HepG2 (cell line): Measurements from ENCODE around the gene DIABLO. TPM values are rescaled to one million over a fixed set of nuclear protein-coding genes. Genes with fewer than 3 reads are reported as not detected.

ENCODE experiments used
- EEA1 ChIP-seq: sonication (generic); formaldehyde crosslinking; IDR thresholded peaks from 2 replicates; pipeline ENCODE4 v1.5.1; 2020; ENCODE audit warnings: mild to moderate bottlenecking, missing genetic modification reagents, borderline replicate concordance
- KDM5B ChIP-seq: sonication (generic); formaldehyde crosslinking; IDR thresholded peaks from 2 replicates; pipeline ENCODE4 v1.4.0; 2020; ENCODE audit warnings: missing genetic modification reagents, mild to moderate bottlenecking, borderline replicate concordance
- KLF15 ChIP-seq: sonication (generic); formaldehyde crosslinking; IDR thresholded peaks from 2 replicates; pipeline ENCODE4 v1.8.1; 2023; ENCODE audit warnings: borderline replicate concordance, mild to moderate bottlenecking, inconsistent platforms, missing genetic modification reagents, mixed read lengths
- PHF5A ChIP-seq: IDR thresholded peaks from one replicate; pipeline ENCODE4 v1.6.1; 2018; ENCODE audit warnings: low read depth, missing genetic modification reagents; ENCODE audit not compliant: unreplicated experiment
- RXRA ChIP-seq: sonication (generic); formaldehyde crosslinking; IDR thresholded peaks from 2 replicates; pipeline ENCODE4 v1.5.1; 2020; ENCODE audit warnings: missing genetic modification reagents
- SAP130 ChIP-seq: IDR thresholded peaks from 2 replicates; pipeline ENCODE4 v1.6.1; 2016; ENCODE audit warnings: low read depth
- SP1 ChIP-seq, 2 experiments: fragments of 450-650 bp in 1 of 2; sonication (generic) in 1 of 2; formaldehyde crosslinking in 1 of 2; IDR thresholded peaks; 2 replicates each; pipeline versions ENCODE4 v1.4.0 to v1.6.1; 2016 to 2020; ENCODE audit warnings: missing genetic modification reagents in 1 of 2
- SRSF4 ChIP-seq: fragments of 200-400 bp; formaldehyde crosslinking; IDR thresholded peaks from one replicate; pipeline ENCODE4 v1.6.1; 2018; ENCODE audit warnings: mild to moderate bottlenecking, low read depth, low read length, moderate library complexity; ENCODE audit not compliant: poor library complexity, severe bottlenecking
- TCF12 ChIP-seq, 2 experiments: fragments of 450-650 bp in 1 of 2; sonication (generic) in 1 of 2; formaldehyde crosslinking in 1 of 2; IDR thresholded peaks; 2 replicates each; pipeline versions ENCODE4 v1.6.1 to v1.8.0; 2017 to 2022; ENCODE audit warnings: antibody characterized with exemption in 1 of 2, mild to moderate bottlenecking in 1 of 2, missing genetic modification reagents in 1 of 2, moderate library complexity in 1 of 2
- ZBTB21 ChIP-seq: sonication (generic); formaldehyde crosslinking; IDR thresholded peaks from 2 replicates; pipeline ENCODE4 v1.4.0; 2020; ENCODE audit warnings: missing genetic modification reagents
- ZFAT ChIP-seq: sonication (generic); formaldehyde crosslinking; conservative IDR thresholded peaks from 2 replicates; pipeline ENCODE4 v1.8.1; 2023; ENCODE audit warnings: missing genetic modification reagents, inconsistent platforms
- ZFX ChIP-seq: sonication (generic); formaldehyde crosslinking; IDR thresholded peaks from 2 replicates; pipeline ENCODE4 v1.4.0; 2020; ENCODE audit warnings: mild to moderate bottlenecking, low read depth, missing genetic modification reagents, moderate library complexity
- ZNF333 ChIP-seq: sonication (generic); formaldehyde crosslinking; IDR thresholded peaks from 2 replicates; pipeline ENCODE4 v1.4.0; 2020; ENCODE audit warnings: mild to moderate bottlenecking, missing genetic modification reagents, borderline replicate concordance
- ZSCAN25 ChIP-seq: sonication (generic); formaldehyde crosslinking; IDR thresholded peaks from 2 replicates; pipeline ENCODE4 v1.8.0; 2022; ENCODE audit warnings: mild to moderate bottlenecking, missing genetic modification reagents
- polyA plus RNA-seq, 8 experiments: library from polyadenylated mRNA; depleted of rRNA in 3 of 8; stranded (reverse) in 7 of 8; unstranded in 1 of 8; fragments of >200 nt; fragmentation: Illumina TruSeq in 4 of 8; extraction: Trizol in 4 of 8; gene quantifications; 2 replicates each; pipeline versions ENCODE4 v1.2.1 to v1.2.3, GENCODE V29; 2011 to 2016; ENCODE audit warnings: low read depth in 4 of 8, missing spikeins in 1 of 8, mixed read lengths in 1 of 8; ENCODE audit not compliant: insufficient read depth in 1 of 8
- total RNA-seq, 5 experiments: library from RNA; depleted of rRNA; stranded (reverse); fragments of >200 nt; fragmentation: Illumina TruSeq; extraction: Trizol; gene quantifications; 2 replicates each; pipeline ENCODE4 v1.2.3, GENCODE V29; 2016; ENCODE audit warnings: low read depth in 1 of 5
- TF ChIP-seq, protein P1 (sequence below): sonication (generic); formaldehyde crosslinking; IDR thresholded peaks from 2 replicates; pipeline ENCODE4 v1.4.0; 2020; ENCODE audit warnings: missing genetic modification reagents, borderline replicate concordance
- TF ChIP-seq, protein P2 (sequence below), 2 experiments: sonication (generic) in 1 of 2; formaldehyde crosslinking in 1 of 2; IDR thresholded peaks; 2 replicates each; pipeline versions ENCODE4 v1.4.0 to v1.6.1; 2018 to 2020; ENCODE audit warnings: missing genetic modification reagents in 2 of 2, borderline replicate concordance in 1 of 2, low read depth in 1 of 2, mild to moderate bottlenecking in 1 of 2, missing biosample characterization in 1 of 2
- TF ChIP-seq, protein P3 (sequence below), 2 experiments: sonication (generic) in 1 of 2; formaldehyde crosslinking in 1 of 2; IDR thresholded peaks; 2 replicates each; pipeline versions ENCODE4 v1.6.1 to v1.9.0; 2014 to 2022; ENCODE audit warnings: antibody characterized with exemption in 1 of 2, borderline replicate concordance in 1 of 2, inconsistent platforms in 1 of 2, low read depth in 1 of 2, missing genetic modification reagents in 1 of 2

The DIABLO gene
- total and polyA plus RNA-seq, 2 of the 13 experiments (the other 11 are each of a cell fraction or from before 2014, with no cell fraction given) = 20.7 to 70.9 TPM

DNA sequence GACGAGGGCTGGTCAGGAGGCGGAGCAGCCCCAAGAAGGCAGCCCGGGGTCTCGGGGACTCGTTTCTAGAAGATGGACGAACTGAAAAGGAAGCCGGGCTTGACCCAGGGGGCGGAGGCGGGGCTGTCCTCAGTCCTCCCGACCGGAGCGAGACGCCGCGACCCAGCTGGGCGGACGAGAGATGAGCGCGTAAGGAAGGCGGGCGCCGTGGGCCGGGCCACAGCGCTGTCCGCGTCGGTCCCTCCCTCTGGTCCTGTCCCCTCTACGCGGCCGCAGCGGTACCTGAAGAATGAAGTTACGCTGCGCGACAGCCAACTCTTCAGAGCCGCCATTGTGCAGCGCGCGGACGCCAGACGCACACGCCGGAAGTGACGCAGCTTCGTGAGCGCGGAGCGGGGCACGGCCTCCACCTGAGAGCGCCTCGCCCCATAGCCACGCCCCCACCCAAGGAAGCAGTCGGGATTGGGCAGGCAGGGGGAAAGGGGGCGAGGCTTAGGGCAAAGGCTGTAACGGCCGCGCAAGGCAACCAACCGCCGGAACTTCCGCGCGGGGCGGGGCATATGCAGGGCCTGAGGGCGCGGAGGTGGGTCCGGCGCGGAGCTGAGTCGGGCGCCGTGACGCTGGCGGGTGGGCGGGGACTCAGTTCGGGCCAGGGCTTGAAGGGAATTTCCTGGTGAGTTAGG lies at the start of gene DIABLO (continued):
- TF ChIP-seq SAP130 (CRISPR knock-in tag) (peak; percentile 90), TCF12 (IDR thresholded peaks at IDR 0.05) (no peak), TCF12 (CRISPR knock-in tag; IDR thresholded peaks at IDR 0.05) (no peak), ZFX (CRISPR knock-in tag) (peak; percentile 71; the same call in 1 of the 2 replicates), ZBTB21 (CRISPR knock-in tag) (no peak; the same call in 1 of the 2 replicates), SRSF4 (no peak), KDM5B (CRISPR knock-in tag) (peak; percentile 33), EEA1 (CRISPR knock-in tag) (peak; percentile 96), RXRA (CRISPR knock-in tag) (peak; percentile 86), ZNF333 (CRISPR knock-in tag) (peak; percentile 62; the same call in 1 of the 2 replicates), SP1 (IDR thresholded peaks at IDR 0.05) (no peak), SP1 (CRISPR knock-in tag; IDR thresholded peaks at IDR 0.05) (peak; percentile 92), ZSCAN25 (CRISPR knock-in tag) (no peak), ZFAT (CRISPR knock-in tag) (no peak), PHF5A (CRISPR knock-in tag) (no peak), KLF15 (CRISPR knock-in tag) (0 out of 2 replicates have a peak, but pooled peaks have one; percentile 6)
- TF ChIP-seq, protein P1, sequence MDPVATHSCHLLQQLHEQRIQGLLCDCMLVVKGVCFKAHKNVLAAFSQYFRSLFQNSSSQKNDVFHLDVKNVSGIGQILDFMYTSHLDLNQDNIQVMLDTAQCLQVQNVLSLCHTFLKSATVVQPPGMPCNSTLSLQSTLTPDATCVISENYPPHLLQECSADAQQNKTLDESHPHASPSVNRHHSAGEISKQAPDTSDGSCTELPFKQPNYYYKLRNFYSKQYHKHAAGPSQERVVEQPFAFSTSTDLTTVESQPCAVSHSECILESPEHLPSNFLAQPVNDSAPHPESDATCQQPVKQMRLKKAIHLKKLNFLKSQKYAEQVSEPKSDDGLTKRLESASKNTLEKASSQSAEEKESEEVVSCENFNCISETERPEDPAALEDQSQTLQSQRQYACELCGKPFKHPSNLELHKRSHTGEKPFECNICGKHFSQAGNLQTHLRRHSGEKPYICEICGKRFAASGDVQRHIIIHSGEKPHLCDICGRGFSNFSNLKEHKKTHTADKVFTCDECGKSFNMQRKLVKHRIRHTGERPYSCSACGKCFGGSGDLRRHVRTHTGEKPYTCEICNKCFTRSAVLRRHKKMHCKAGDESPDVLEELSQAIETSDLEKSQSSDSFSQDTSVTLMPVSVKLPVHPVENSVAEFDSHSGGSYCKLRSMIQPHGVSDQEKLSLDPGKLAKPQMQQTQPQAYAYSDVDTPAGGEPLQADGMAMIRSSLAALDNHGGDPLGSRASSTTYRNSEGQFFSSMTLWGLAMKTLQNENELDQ (CRISPR knock-in tag) = no peak
- TF ChIP-seq, protein P2, sequence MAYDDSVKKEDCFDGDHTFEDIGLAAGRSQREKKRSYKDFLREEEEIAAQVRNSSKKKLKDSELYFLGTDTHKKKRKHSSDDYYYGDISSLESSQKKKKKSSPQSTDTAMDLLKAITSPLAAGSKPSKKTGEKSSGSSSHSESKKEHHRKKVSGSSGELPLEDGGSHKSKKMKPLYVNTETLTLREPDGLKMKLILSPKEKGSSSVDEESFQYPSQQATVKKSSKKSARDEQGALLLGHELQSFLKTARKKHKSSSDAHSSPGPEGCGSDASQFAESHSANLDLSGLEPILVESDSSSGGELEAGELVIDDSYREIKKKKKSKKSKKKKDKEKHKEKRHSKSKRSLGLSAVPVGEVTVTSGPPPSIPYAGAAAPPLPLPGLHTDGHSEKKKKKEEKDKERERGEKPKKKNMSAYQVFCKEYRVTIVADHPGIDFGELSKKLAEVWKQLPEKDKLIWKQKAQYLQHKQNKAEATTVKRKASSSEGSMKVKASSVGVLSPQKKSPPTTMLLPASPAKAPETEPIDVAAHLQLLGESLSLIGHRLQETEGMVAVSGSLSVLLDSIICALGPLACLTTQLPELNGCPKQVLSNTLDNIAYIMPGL (CRISPR knock-in tag; IDR thresholded peaks at IDR 0.05; ENCODE audit: borderline replicate concordance in 1 of 2, low read depth in 1 of 2) = peak in 1 of 2 experiments; percentile 49; a peak in 2 of 4 replicates
- TF ChIP-seq, protein P3, sequence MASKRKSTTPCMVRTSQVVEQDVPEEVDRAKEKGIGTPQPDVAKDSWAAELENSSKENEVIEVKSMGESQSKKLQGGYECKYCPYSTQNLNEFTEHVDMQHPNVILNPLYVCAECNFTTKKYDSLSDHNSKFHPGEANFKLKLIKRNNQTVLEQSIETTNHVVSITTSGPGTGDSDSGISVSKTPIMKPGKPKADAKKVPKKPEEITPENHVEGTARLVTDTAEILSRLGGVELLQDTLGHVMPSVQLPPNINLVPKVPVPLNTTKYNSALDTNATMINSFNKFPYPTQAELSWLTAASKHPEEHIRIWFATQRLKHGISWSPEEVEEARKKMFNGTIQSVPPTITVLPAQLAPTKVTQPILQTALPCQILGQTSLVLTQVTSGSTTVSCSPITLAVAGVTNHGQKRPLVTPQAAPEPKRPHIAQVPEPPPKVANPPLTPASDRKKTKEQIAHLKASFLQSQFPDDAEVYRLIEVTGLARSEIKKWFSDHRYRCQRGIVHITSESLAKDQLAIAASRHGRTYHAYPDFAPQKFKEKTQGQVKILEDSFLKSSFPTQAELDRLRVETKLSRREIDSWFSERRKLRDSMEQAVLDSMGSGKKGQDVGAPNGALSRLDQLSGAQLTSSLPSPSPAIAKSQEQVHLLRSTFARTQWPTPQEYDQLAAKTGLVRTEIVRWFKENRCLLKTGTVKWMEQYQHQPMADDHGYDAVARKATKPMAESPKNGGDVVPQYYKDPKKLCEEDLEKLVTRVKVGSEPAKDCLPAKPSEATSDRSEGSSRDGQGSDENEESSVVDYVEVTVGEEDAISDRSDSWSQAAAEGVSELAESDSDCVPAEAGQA (IDR thresholded peaks at IDR 0.05; ENCODE audit: low read depth) = peak; percentile 95
- TF ChIP-seq, protein P3 (CRISPR knock-in tag; IDR thresholded peaks at IDR 0.05; ENCODE audit: borderline replicate concordance) = no peak
